Measurements from ENCODE around the gene MYF5.

Gene MYF5

DNA sequence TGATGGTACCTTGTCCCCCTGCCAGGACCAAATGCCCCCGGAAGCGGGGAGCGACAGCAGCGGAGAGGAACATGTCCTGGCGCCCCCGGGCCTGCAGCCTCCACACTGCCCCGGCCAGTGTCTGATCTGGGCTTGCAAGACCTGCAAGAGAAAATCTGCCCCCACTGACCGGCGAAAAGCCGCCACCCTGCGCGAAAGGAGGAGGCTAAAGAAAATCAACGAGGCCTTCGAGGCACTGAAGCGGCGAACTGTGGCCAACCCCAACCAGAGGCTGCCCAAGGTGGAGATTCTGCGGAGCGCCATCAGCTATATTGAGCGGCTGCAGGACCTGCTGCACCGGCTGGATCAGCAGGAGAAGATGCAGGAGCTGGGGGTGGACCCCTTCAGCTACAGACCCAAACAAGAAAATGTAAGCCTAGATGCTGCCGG lies 8.9 kb upstream of the MYF5 start:
- DNase-seq (ENCODE audit: low read depth, low spot score), result no peak

DNA sequence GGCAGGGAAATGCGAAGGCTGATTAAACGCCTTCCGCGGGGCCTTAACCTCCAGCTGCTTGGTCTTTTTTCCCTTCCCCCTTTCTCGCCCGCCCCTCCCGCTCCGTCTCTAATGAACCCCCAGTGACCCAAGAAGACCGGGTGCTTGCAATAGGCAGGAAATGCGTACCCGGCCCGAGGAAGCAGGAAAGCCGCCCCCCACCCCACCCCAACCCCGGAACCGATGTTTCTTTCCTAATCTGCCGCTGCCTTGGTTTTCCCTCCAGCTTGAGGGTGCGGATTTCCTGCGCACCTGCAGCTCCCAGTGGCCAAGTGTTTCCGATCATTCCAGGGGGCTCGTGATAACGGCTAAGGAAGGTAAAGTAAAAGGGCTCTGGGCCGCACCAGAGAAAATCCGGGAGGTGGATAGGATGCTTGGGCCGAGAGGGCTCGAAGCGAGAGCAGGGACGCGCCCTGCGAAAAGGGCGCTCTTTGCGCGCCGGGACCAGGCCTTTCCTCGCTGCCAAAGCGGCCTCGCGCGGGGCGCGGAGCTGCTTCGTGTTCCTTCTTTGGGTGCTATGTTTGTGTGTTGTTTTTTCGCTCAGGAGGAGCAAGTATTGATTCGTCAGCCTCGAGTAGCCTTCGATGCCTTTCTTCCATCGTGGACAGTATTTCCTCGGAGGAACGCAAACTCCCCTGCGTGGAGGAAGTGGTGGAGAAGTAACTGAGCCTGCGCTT lies 8.3 kb upstream of the MYF5 start:
- no peak for DNase-seq (ENCODE audit: low read depth, low spot score)

DNA sequence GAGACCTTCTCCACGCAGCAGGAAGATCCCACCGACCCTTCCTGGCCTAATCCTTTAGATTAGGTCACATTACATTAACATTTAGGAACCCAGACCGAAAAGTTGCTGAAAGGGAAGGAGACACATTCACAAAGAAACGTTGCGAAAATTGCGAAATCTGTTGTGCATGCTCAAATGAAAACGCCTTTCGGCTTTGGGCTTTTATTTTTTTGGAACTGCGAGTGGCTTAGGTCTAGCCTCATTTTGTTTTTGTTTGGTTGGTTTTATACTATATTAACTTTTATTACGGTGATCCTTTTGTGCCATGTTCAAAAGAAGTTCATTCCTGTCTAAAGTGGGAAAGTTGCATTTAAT lies 7.8 kb upstream of the MYF5 start:
- DNase-seq (ENCODE audit: low read depth, low spot score), result no peak

DNA sequence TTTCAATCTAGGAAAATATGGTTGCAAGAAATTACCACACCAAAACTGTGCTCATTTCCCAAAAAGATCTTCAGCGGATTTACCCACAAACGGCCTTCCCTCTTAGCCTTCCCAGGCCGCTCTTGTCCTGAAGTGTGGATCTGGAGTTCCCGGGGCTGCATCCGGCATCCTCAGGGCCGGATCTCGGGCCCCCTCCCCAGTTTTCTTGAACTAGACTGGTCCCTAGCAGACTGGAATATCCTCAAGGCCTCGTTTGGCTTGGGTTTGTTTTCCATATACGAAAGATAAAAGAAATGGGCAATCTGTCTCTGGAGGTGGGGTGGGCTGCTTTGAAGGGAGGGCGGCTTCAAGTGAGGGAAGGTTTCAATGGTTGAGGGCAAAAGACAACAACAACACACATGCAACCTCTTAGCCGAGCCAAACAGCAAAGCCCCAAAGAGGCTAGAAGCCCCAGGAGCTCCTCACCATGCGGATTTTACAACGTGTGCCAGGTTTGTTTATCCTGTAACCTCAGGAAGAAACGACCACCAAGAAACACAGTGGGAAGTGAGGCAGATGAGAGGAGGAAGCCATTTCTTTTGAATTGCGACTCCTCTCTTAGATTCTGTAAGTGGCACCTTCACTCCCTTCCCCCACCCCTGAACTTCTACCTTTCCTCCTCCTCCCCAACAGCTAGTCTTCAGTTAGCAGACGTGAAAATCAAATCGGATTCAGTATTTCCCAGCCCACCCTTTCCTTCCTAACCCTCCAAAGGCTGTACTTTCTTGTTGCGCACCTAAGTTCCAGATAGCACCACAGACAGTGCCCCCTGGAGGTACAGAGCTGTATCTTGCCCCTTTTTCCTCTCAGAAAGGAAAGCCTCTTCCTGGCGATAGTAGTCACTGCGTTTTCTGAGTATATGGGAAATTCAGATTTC lies 6.6 kb upstream of the MYF5 start:
- no peak for DNase-seq (ENCODE audit: low read depth, low spot score)

DNA sequence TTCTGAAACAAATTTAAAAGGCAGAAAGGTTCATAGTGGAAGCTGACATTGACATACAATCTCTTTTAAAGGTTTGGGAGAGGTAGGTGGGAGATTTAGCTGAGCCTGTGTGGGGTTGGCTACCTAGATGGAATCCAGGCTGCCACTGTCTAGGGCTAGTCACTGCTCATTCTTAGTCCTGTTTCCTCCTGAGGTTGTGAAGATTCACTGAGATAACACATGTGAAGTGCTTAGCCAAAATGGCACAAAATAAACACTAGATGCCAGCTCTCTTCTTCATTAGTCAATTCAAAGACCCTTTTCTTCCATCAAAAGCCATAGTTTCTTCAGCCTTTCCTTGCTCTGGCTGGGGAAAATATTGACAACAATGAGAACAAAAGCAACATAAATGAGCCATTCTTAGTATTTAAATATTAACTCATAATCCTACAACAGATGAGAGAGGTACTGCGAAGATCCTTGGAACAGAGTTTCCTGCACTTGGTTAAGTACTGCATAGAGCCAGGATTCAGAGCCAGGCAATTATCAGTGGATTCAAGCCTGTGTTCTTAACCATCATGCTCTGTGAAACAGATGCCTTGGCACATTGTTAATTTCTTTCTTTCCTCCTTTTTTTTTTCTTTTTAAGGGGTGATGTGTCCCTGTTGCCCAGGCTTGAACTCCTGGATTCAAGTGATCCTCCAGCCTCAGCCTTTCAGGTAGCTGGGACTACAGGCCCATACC lies 5.8 kb upstream of the MYF5 start:
- DNase-seq (ENCODE audit: low read depth, low spot score), result no peak

DNA sequence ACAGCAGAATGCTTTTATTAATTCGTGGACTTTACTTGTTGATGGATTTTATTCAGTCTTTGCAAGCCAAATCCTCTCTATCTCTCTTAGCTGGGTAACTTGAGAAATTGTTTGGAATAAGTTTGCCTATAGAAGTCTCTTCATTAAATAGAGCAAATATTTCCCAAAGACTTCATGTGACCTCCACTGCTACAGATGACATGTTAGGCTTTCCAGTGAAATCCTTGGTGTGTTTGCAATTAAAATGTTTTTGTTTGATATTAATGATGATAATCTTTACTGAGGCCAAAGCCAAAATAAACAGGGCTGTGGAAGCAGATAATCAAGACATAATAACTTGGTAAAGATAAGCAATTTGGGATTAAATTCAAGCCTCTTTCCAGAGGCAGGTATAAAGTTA lies 4.8 kb upstream of the MYF5 start:
- DNase-seq (ENCODE audit: low read depth, low spot score), result no peak

DNA sequence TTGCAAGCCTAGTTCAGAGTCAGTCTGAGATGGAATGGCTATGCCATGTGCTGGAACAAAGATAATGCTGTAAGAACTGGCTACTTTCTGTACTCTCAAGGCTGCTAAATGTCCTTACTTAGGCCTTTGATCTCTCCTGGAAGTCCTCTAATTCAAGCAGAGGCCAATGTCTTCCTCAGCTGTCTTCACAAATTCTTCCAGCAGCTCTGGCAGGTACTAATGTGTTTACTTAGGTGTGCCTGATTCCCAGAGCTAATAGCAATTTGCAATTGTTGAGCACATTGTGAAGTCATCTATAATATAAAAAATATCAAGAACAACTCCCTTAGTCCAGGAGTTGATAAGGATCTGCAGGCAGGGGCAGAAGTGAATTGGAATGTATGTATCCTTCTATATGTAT lies 3.8 kb upstream of the MYF5 start:
- DNase-seq (ENCODE audit: low read depth, low spot score), result no peak

DNA sequence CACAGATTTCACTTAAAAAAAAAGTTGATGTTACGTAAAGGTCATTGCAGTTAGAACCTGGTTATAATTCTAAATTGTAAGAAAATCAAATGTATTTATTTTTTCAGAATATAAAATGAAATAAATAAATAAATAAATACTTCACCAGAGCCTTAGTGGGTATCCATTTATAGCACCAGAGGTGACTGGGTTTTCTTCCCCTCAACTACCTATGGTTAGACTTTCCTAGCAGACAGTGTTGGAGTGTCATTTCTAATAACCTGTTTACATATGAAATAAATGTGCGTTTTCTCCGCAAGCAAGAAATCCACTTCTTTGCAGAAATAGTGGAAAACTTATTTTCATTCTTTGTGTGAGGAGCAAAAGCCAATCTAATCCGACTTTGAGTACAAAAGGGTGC lies 3.3 kb upstream of the MYF5 start:
- DNase-seq (ENCODE audit: low read depth, low spot score), result no peak

DNA sequence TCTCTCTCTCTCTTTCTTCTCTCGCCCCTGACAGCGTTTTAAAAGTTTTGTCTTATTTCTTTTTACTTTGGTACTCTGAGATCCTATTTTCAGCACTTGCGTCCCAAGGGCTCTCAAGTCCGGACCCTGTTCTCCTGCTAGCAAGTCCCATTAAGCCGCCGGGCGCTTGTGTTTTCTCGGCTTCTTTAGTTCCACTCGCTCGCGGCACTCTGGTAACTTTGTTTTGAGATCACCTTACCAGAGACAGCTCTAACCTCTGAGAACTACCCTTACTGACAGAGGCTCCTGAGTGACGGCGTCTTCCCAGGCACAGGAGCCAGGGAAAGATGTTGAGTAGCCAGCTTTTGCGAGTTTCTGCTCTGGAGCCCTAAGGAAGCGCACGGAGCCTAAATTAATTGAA lies 2.7 kb upstream of the MYF5 start:
- no peak for DNase-seq (ENCODE audit: low read depth, low spot score)

DNA sequence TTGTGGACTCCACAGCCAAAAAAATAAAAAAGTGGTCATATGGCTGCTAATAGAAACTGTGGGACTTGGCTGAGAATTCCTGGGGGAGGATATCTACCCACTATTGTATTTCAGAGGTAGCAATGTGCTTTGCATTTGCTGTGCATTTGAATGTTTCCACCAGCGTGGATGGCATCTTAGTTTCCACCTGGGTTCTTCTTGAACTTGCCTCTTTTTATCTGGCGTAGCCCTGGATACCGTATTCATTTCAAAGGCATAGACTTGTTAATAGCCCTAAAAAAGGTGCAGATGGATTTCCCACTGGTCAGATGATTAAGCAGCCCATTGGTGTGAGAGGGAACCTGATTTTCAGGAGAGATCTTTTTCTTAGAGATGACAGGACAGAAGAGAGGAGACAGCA lies 1.9 kb upstream of the MYF5 start:
- no peak for DNase-seq (ENCODE audit: low read depth, low spot score)

DNA sequence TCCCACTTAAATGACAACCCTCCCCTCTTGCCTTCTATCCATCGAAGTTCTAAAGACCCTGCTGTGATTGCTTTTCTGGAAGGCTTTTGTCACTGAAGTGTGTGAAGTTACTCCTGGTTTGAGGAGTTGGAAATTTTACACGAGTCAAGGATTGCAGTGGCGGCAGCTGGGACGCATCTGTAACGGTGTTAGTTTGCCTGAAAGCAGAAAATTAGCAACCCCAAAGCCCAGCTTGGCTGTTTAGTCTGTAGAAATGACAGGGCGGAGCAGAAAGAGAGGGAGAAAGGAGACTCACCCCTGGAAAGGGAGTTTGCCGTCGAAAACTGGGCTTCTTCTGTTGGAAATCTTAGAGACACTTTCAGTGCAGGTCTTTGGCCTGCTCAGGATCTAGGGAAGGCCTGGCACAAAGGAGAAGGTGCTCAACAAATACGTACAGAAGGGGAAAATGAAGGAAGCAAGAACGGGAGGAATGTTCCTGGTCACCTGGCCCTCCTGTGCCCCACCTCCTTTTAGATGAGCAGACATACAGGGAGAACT lies 931 bp upstream of the MYF5 start:
- DNase-seq (ENCODE audit: low read depth, low spot score), result no peak

DNA sequence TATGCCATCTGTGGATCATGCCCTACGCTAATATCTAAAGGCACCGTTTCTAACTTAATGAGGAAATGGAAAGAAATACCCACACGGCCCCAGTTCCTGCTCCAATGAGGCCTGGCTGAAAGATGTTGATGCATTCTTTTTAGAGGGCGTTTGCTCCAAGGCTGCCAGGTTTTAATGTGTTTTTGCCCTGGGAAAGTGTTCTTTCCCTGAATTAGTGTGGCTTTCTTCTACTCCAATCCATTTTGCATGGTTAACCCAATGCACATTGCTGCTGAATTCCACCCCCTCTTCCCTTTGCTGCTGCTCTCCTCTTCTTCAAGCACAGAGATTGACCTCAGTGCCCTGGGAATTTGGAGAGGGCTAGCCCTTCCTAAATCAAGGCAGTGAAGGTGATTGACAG lies 1.1 kb downstream of the MYF5 start:
- no peak for DNase-seq (ENCODE audit: low read depth, low spot score)

DNA sequence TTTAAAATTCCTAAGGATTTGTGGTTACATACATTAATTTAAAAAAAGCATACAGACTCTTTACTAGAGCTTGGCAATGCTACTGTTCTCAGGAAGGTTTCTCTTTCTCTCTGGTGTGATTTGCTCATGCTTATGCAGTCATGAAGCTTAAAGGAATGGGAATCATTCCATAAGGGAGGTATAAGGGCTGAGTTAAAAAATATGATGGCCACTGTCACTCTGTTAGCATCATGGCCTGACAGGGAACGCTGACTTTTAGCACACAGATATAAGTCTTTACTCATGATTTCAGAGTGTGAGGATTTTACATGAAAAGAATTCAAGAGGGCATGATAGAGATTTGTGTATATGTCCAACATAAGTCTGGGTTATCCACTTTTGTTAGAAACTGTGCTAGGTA lies 3.8 kb downstream of the MYF5 start:
- DNase-seq (ENCODE audit: low read depth, low spot score), result no peak

DNA sequence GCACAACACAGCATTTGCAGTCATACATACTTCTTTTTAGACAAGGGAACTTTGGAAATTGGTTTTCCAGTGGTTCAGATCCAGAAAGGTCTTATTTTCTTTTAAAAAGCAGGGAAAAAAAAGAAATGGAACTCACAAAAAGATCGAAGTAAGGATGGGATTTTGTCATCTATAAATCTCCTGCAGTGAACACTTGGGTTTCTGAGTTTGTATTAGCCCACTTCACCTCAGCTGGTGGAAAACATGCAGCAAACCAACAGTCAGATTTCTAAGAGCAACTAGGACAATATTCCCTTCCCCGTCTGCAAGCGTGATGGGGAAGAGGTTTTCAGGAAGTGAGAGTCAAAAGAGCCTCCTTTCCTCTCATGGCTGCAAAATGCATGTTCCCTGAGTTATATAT lies 4.6 kb downstream of the MYF5 start:
- DNase-seq (ENCODE audit: low read depth, low spot score), result no peak

DNA sequence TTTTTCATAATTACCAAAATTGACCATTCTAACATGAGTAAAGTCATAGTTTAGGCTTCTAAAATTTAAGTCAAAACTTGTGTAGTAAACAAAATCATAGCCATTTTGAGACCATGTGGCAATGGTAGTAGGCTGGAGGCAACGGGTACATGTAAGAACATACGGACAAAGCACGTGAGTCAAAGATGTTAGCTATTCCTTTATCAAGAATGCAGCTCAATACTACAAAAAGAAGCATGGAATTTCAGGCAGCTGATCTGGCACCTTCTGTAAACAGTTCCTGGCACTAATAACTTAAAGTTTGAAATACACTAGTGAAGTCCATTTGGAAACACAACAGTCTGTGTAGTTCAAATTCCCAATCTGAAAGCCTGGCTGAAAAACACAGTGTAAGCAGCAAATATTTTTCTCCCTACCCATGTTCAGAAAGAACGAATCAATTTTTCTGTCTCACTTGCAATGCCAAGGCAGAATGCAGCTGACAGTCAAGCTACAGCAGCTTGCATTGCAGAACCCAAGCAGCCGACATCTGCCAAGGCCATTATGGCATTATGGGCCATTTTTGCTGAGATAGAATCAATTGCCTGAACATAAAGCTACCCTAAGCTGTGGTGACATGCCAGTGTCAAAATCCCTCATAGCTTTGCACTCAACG lies 29.3 kb downstream of the MYF5 start:
- no peak for DNase-seq (ENCODE audit: low read depth, low spot score)

DNA sequence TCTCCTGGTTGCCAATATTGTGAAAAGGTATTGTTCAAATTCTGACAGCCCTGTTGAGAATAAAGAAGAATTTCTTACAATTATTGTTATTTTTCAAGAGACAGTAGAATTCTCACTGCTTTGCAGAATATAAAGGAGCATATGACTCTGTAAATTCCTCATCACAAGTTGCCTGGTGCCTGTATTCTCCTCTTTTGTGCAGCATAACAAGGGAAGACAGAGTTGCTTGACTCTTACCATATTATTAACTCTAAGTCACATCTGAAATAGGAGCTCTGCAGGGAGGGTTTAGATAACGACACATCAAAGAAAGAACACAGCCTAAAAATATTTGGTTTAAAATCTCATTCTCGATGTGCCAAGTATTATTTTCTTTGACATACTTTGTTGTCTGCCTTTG lies 31.1 kb downstream of the MYF5 start:
- no peak for DNase-seq (ENCODE audit: low read depth, low spot score)

DNA sequence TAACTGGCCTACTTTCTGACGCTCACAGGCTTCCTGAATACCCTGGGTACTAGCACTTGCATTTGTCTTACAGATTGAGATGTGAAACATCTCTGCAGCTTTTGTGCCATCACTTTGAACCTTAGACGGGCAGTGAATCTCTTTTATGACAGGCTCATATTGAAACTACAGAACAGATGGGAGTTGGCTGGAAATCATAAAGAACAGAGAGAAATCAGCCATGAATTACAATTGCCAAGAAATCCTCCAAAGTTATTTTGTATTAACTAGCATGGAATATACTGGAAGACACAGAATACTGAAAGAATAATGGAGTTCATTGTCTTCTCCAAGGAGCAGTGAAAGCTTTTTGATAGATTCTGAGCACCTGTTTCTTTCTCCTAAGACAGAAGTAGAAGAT lies 32.7 kb downstream of the MYF5 start:
- DNase-seq (ENCODE audit: low read depth, low spot score), result no peak

DNA sequence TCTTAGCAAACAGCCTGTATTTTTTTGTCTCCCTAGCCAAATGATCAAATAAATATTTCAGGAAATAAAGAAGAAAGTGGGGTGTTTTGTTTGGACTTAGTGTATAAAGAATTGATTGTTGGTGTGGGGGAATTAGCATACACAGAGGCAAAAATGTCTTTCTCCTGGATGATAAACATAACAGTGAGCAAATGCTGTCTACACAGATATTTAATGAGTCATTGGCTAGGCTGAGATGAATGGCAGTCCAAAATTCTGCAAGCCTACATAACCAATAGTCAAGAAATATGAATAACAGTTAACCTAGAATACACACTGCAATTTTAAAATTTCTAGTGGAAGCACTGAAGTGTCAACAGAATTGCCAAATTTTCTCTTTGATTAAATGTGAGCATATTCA lies 35.8 kb downstream of the MYF5 start:
- DNase-seq (ENCODE audit: low read depth, low spot score), result no peak

DNA sequence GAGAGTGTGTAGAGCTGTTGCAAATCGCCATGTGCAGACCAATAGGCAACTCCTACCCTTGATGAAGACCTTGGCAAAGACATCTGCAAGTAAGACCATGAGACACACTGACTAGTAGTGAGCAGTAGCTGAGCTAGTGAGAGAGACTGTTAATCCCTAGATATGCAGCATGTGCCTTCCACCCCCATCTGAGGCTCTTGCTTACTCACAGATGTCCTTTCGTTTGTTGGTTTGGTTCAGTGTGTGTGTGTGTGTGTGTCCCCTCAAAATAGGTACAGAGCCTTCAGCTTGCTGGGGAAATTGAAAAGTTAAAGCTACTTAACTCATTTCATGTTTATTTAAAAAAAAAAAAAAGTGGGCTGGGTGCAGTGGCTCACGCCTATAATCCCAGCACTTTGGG lies 37.6 kb downstream of the MYF5 start:
- no peak for DNase-seq (ENCODE audit: low read depth, low spot score)

DNA sequence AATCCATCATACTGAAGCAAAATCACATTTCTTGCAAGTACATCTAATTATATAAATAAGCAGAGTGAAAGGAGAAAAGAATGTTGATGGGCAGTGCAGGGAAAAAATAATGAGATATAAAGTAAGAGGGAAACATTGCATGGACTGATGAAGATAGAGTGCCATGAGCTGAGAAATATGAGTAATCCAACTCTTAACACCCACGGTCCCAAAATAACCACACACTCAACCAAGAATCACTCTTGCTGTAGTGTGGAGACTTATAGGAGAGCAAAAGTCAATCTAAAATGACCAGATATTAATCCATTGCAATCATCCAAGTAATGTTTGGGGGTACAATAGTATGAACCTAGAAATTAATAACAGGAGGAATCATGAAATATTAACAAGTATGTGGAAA lies 40.2 kb downstream of the MYF5 start:
- no peak for DNase-seq (ENCODE audit: low read depth, low spot score)

DNA sequence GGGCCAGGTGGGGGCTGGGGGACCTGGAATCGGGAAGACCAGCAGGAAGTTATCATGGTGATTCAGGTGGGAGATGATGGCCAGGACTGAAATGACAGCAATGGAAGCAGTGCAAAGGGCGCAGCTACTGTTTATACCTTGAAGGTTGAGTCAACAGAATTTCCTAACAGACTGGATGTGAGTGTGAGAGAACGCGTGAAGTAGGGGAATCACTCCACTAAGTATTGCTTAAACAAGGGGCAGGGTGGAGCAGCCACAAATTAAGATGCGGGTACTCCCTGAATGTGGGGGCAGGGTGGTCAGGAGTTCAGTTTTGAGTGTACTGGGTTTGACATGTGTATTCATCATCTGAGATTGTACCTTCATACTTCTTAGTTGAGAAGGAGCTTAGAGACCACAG lies 45.1 kb downstream of the MYF5 start:
- no peak for DNase-seq (ENCODE audit: low read depth, low spot score)

DNA sequence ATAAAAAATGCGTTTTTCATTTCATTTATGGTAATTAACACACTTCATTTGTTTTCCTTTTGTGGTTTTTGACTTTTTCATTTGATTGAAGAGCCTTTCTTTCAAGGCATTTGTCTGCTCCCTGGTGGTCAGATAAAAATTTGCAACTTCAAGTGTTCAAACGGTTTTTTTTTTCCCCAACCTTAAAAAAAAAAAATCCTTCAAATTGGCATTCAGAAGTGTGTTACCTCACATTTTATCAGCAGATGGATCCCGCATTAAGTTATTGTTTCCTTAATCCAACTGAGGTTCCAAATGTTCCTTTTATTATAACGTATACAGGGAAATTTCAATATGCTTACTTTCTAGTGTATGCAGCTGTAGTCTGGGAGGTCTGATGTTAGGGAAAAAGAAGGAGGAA lies 47.2 kb downstream of the MYF5 start:
- DNase-seq (ENCODE audit: low read depth, low spot score), result peak; percentile 47
